GM12873 (cell line): ENCODE results near the gene SSNA1.

ENCODE experiments used
- TF ChIP-seq, protein P1 (sequence below): IDR thresholded peaks from 2 replicates; pipeline ENCODE4 v1.5.1; 2012; ENCODE audit warnings: low read depth, mild to moderate bottlenecking, moderate library complexity, low read length, control low read depth; ENCODE audit not compliant: insufficient read depth; ENCODE audit errors: missing control alignments

SSNA1 gene

DNA sequence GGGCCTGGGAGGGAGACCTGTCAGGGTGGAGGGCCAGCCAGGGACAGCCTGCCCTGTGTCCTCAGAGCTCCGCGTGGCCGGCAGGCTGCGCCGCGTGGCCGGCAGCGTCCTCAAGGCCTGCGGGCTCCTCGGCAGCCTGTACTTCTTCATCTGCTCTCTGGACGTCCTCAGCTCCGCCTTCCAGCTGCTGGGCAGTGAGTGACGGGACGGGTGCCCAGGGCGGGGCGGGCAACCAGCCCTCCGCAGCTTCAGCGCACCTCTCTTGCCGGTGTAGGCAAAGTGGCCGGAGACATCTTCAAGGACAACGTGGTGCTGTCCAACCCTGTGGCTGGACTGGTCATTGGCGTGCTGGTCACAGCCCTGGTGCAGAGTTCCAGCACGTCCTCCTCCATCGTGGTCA, 44.0 kb downstream of the SSNA1 start:
- TF ChIP-seq, protein P1, sequence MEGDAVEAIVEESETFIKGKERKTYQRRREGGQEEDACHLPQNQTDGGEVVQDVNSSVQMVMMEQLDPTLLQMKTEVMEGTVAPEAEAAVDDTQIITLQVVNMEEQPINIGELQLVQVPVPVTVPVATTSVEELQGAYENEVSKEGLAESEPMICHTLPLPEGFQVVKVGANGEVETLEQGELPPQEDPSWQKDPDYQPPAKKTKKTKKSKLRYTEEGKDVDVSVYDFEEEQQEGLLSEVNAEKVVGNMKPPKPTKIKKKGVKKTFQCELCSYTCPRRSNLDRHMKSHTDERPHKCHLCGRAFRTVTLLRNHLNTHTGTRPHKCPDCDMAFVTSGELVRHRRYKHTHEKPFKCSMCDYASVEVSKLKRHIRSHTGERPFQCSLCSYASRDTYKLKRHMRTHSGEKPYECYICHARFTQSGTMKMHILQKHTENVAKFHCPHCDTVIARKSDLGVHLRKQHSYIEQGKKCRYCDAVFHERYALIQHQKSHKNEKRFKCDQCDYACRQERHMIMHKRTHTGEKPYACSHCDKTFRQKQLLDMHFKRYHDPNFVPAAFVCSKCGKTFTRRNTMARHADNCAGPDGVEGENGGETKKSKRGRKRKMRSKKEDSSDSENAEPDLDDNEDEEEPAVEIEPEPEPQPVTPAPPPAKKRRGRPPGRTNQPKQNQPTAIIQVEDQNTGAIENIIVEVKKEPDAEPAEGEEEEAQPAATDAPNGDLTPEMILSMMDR, result no peak

DNA sequence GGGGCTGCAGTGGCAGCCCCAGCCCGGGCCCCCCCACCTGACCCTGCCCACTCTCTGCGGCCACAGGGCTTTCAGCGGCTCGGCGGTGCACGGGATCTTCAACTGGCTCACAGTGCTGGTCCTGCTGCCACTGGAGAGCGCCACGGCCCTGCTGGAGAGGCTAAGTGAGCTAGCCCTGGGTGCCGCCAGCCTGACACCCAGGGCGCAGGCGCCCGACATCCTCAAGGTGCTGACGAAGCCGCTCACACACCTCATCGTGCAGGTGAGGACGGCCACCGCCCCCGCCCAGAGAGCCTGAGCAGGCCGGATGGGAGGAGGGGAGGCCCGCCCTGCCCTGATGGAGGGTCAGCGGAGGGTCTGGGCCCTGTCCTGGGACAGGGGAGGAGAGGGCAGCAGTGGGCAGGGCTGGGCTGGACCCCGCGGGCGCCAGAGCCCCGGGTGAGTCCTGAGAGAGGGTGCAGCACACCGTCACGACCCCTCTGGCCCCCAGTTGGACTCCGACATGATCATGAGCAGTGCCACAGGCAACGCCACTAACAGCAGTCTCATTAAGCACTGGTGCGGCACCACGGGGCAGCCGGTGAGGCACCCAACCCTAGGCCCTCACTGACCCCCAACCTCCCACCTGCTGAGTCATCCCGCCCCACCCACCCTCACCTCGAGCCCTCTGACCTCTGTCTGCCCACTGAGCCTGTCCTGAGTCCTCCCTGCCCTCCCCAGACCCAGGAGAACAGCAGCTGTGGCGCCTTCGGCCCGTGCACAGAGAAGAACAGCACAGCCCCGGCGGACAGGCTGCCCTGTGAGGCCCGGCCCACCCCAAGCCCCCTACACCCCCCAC, 44.9 kb downstream of the SSNA1 start:
- TF ChIP-seq, protein P1, result no peak

DNA sequence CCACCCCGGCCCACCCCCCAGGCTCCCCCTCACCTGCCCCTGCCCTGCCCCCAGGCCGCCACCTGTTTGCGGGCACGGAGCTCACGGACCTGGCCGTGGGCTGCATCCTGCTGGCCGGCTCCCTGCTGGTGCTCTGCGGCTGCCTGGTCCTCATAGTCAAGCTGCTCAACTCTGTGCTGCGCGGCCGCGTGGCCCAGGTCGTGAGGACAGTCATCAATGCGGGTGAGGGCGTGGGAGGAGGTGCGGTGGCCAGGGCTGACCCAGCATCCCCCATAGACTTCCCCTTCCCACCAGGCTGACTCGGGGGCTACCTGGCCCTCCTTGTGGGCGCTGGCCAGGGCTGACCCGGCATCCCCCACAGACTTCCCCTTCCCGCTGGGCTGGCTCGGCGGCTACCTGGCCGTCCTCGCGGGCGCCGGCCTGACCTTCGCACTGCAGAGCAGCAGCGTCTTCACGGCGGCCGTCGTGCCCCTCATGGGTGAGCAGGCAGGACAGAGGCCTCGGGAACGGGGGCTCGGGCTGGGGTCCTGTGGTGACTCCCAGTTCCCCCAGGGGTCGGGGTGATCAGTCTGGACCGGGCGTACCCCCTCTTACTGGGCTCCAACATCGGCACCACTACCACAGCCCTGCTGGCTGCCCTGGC, 45.7 kb downstream of the SSNA1 start:
- TF ChIP-seq, protein P1, result no peak

DNA sequence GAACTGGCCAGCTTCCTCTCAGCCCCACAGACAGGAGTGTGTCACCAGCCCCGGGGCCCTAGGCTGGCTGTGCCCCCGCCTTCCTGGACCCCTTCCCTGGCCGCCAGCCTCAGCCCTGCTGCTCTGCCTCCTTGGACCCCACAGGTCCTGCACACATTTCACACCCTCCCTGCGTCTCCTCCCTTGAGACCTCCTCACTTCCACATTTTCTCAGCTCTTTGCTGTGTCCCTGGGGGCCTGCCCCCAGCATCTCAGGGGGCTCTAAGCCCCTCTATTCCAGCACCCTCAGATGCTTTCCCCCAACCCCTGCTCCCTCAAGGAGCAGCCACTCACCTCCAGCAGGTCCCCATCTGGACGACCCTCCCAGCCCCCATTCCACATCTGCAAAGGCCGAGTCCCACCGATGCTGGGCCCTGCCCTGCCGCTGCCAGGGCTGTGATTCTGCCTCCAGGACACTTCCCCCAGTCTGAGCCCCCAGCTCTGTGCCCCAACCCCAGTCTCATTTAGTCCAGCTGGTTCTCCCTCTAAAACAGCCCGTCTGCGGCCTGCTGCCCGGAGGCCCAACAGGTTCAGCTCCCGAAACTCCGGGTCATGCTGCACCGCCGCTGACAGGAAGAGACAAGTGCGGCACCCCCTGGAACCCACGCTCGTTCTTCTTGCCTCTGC, 46.4 kb downstream of the SSNA1 start:
- TF ChIP-seq, protein P1, result no peak

DNA sequence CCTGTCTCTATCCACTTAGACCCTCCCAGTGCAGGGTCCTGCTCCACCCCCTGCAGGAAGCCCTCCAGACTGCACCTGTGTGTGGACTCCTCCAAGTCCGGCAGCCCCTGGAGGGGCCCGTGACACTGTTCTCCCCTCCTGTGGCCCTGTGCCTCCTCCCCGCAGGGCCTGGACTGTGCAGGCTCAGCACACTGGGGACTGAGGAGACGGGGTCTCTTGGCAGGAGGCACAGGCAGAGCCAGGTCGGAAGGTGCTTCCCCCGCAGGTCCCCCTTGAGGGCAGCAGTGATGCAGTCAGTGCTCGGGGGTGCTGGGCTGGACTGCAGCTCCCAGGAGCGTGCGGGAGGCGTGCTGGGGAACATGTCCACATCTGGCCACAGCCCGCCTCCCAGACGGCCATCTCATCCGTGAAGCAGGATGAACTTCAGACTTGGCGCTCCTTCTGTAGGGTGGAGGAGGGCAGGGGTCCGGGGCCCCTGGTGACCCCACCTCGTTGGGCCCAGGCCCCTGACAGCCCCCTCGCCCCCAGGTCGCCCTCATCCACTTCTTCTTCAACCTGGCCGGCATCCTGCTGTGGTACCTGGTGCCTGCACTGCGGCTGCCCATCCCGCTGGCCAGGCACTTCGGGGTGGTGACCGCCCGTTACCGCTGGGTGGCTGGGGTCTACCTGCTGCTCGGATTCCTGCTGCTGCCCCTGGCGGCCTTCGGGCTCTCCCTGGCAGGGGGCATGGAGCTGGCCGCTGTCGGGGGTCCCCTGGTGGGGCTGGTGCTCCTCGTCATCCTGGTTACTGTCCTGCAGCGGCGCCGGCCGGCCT, 47.2 kb downstream of the SSNA1 start:
- TF ChIP-seq, protein P1, result no peak

DNA sequence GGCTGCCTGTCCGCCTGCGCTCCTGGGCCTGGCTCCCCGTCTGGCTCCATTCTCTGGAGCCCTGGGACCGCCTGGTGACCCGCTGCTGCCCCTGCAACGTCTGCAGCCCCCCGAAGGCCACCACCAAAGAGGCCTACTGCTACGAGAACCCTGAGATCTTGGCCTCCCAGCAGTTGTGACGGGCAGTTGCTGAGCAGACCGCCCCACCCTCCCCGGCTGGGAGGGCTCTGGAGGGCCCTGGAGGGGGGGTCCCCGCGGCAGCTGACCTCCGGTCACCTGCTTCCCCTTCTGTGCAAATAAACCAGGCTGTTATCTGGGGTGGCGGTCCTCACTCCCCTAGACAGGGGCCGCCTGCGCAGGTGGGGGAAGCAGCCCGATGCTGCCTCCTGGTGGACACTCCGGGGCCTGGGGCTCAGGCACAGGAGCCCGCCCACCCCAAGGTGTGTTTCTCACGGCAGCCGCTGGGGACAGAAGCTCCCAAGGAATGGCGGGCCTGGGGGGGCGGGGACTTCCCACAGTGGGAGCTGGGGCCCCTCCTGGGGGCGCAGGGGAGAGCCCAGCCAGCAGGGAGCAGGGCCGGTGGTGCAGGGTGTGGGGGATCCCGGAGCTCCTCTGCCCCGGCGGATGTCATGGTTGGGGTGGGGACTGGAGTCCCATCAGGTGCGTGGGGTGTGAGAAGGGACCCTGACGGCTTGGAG, 47.9 kb downstream of the SSNA1 start:
- TF ChIP-seq, protein P1, result peak; percentile 94
